H7 (cell line): ENCODE measurements around the gene DDX51. TPM values are rescaled to one million over a fixed set of nuclear protein-coding genes. Genes with fewer than 3 reads are reported as not detected.

Source experiments
- DNase-seq: peaks from one replicate; pipeline ENCODE4 v3.0.0; 2012
- H3K27me3 ChIP-seq: 2 replicates; pipeline ENCODE4 v1.6.0; 2011; ENCODE audit warnings: mild to moderate bottlenecking, low read length; ENCODE audit not compliant: control insufficient read depth, insufficient read depth
- H3K36me3 ChIP-seq: replicated peaks from 2 replicates; pipeline ENCODE4 v1.5.1; 2011; ENCODE audit warnings: low read length; ENCODE audit not compliant: control insufficient read depth, insufficient read depth
- H3K4me3 ChIP-seq: 2 replicates; pipeline ENCODE4 v1.5.1; 2011; ENCODE audit warnings: low read depth, mild to moderate bottlenecking, control low read depth, low read length, moderate library complexity; ENCODE audit not compliant: insufficient read depth
- total RNA-seq: library from RNA; depleted of rRNA; stranded (reverse); fragments of >200 nt; shearing (Covaris generic); gene quantifications from 2 replicates; pipeline ENCODE4 v1.2.3, GENCODE V29; 2014

The DDX51 gene
- total RNA-seq, 1 experiment from 2014 or later = 16.1 TPM

DNA sequence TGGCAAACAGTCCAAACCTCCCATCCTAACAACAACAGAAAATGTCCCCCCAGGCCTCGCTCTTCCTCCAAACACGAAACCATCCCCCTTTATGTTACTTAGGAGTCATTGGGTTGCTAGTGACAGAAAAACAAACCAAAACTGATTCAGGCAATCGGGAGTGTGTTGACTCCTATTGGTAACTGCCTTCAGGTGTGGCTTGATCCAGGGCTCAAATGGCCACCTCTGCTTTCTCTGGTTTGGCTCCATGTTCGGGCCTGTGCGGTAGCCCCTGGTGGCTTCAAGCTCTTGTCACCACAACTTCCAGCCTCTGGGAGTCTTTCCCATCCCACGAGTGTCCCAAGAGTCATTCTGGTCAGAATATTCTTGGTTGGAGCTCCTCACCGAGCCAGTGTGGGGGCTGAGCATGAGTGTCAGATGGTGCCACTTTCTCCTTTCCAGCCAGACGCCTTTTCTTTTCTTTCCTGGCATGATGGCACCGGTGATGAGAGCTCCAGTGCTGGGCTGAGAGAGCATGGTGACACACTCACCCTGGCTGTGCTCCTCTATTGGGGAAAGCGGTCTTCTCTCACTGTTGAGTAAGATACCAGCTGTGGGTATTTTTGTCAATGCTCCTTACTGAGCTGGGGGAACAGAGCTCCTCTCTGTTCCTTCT is 38.7 kb upstream of the DDX51 start:
- Histone ChIP-seq H3K27me3 (peaks cover 2% of the 10 kb centered on the region; the same call in 1 of the 2 replicates), H3K4me3 (no peak overlapping the region), H3K36me3 (no peaks in the 10 kb centered on the region)
- DNase-seq = no peak

DNA sequence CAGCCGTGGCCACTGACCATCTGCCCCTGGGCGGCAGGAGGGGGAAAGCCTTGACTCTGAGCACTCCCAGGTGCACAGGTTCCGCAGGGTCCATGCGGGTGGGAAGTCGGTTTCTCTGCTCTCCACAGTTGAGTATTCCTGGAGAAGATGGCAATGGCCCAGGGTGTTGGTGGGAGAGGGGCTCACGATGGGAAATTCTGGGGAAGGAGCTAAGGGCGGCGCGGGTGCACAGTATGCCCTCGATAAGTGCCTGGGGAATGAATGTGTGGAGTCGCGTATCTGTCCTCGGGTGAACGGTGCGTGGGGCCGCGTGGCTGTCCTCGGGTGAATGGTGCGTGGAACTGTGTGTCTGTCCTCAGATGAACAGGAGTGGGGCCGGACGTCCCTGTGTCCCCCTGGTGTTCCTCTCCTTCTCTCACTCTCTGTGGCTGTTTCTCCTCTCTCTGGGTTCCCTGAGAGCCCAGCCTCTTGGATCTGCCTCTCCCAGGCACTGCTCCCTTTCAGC is 38.1 kb upstream of the DDX51 start:
- H3K36me3 ChIP-seq = no peaks in the 10 kb centered on the region
- H3K4me3 ChIP-seq = no peak overlapping the region
- DNase-seq = no peak
- peaks cover 2% of the 10 kb centered on the region; the same call in 1 of the 2 replicates for H3K27me3 ChIP-seq

DNA sequence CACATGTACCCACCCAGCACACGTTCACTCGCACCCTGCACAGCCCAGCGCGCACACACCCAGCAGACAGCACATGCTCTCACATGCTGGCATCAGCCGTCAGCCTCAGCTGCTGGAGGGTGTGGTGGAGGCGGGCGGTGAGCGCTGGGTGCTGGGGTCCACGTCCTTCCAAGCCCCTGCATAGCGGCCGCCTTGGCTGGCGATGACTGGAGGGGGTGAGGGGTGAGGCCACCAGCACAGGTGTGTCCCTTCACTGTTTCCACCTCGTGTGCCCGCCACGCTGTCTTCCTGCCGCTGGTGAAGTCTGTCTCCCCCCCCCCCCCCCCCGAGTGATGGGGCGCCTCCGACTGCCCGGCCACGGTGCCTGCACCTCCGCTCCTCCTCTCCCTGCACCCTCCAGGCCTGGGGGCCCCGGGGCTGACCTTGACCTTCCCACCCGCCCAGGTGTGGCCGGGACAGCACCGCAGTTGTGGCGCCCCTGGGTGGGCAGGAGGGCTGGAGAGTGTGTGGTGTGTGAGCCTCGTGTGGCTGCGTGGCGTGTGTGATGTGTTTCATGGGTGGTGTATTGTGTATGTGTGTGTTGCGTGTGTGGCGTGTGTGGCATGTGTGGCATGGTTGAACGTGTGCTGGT is 37.6 kb upstream of the DDX51 start:
- Histone ChIP-seq H3K36me3 (no peaks in the 10 kb centered on the region), H3K4me3 (no peak overlapping the region), H3K27me3 (peaks cover 2% of the 10 kb centered on the region; the same call in 1 of the 2 replicates)
- no peak for DNase-seq

DNA sequence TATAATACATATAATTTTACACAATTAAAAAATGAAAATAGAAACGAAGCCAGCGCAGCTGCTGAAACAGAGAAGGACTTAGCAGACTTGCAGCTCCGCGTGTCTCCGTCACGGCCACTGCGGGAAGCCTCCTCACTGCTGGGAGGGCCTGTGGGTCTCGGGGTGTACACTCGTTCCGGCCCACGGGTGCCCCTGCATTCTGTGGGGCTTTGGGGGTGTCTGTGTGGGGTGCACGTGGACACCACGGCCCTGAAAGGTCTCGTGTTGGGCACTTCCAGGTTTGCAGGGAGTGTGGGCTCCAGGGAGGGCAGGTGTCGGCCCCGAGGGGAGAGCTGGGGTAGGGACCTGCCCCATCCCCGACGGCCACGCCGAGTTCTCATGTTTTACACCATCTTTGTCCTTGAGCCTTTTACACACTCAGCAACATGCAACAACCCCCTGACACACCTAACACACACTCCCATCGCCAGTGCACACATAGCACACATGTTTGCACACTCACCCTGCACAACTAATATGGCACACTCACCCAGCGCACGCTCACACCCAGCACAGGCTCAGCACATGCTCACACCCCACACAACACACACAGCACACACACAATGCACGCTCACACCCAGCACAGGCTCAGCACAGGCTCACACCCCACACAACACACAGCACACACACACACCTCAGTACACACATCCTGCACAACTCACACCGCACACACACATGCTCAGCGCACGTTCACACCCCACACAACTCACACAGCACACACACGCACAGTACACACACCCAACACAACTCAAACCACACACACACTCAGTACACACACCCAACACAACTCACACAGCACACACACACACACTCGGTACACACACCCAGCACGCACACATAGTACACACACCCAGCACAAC is 36.8 kb upstream of the DDX51 start:
- H3K36me3 ChIP-seq = no peaks in the 10 kb centered on the region
- H3K27me3 ChIP-seq = peaks cover 2% of the 10 kb centered on the region; the same call in 1 of the 2 replicates
- no peak overlapping the region for H3K4me3 ChIP-seq
- DNase-seq = no peak

DNA sequence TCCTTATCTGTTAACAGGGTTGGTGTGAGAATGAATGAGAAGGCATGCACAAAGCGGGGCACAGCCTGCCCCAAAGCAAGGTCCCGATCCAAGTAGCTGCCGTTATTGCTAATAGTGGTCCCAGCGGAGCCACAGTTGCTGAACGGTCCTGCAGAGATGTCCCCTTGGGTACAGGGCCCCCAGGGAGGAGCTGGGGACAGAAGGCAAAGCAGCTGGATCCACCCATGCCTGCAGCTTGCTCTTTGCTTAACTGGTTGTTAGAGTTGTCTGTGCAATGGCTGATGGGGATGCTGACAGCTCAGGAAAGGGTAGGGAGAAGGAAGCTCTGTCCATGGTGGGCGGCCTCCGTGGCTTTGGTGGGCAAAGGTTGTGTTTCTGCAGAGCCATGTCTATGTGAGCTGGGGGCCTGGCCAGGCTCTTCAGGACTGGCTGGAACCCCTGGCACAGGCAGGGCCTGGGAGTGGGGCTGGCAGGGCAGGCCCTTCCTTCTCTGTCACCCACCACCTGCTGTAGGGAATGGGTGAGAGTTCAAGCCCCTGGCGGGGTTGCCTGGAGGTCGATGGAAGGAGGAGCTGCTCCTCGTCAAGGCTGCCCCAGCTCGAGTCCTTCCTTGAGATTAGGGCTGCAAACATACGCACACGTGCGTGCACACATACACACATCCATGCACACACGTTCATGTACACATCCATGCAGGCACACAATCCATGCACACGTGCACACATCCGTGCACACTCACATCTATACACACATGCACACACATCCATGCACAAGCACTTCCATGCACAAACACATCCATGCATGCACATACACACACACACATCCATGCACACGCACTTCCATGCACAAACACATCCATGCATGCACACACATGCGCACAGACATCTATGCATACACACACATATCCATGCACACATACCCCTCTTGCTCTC is 35.6 kb upstream of the DDX51 start:
- Histone ChIP-seq H3K27me3 (peaks cover 2% of the 10 kb centered on the region; the same call in 1 of the 2 replicates), H3K4me3 (no peak overlapping the region), H3K36me3 (no peaks in the 10 kb centered on the region)
- no peak for DNase-seq

DNA sequence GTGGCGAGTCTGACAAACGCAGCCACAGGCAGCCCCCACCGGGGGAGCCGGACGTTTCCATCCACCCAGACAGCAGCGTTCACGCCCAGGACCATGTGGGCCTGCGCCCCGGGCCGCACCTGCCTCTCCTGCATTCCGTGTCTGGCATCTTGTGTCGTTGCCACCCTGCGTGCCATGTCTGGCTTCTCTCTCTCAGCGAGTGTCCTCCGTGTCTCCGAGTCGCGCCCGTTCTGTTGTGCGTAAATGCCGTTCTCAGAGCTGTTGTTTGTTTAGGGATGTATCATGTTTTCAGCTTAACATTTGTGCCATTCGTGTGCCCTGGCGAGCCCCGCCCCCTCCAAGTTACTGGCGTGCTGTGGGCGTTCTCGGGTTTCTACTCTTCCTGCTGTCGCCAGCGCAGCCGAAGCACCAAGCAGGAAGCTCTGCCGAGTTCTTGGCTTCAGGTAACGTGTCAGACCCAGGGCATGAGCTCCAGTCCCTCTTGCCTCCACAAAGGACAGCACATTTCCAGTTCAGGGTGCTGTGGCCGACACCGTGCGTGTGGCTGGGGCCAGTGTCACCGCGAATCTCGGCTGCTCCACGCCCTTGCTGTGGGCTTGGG is 34.8 kb upstream of the DDX51 start:
- peaks cover 2% of the 10 kb centered on the region; the same call in 1 of the 2 replicates for H3K27me3 ChIP-seq
- no peak for DNase-seq
- no peak overlapping the region for H3K4me3 ChIP-seq
- no peaks in the 10 kb centered on the region for H3K36me3 ChIP-seq

DNA sequence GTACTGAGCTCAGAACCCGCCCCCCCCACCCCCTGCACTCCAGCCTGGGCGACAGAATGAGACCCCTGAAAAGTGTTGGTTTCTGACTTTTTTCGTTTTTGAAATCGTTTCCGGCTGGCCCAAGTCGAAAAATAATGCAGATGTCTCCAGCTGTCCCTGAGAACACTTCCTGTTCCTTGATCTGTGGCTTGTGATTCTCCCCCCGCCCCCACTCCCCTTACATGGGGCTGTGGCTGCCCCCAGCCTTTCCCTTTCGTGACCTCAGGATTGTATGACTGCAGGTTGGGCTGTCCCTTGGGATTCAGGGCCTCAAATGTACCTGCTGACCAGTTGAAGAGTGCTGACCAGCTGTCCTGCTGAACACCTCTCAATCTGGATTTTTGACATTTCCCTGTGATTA is 34.2 kb upstream of the DDX51 start:
- H3K36me3 ChIP-seq = no peaks in the 10 kb centered on the region
- H3K27me3 ChIP-seq = peaks cover 2% of the 10 kb centered on the region; the same call in 1 of the 2 replicates
- DNase-seq = no peak
- no peak overlapping the region for H3K4me3 ChIP-seq

DNA sequence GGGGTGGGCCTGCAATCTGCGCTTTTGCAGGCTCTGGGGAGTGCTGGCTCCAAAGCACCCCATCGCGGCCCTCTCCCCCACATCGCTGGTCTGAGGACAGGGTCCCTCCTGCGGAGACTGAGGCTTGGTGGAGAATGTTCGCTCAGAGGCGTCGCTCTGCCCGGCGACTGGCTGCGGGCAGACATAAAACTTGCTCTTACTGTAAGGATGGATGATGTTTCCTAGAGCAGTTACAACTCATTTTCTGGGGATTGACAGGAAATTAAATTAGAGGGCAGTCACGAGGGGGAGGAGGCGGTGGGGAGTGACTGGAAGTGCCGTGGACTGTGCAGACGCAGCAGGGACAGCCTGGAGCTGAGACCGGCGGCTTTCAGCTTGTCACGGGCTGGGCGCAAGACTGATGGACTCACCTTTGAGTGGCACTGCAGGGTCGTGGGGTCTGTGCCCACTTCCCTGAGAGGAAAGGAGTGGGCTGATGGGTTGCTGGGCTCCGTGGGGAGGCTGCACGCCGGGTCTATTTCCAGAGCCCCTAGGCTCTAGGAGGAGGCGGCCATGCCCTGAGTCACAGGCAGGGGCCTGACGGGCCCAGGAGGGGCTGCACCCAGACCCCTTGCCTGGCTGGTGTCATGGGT is 32.9 kb upstream of the DDX51 start:
- H3K27me3 ChIP-seq = no peaks in the 10 kb centered on the region
- H3K4me3 ChIP-seq = no peak overlapping the region
- no peak for DNase-seq
- H3K36me3 ChIP-seq = no peaks in the 10 kb centered on the region

DNA sequence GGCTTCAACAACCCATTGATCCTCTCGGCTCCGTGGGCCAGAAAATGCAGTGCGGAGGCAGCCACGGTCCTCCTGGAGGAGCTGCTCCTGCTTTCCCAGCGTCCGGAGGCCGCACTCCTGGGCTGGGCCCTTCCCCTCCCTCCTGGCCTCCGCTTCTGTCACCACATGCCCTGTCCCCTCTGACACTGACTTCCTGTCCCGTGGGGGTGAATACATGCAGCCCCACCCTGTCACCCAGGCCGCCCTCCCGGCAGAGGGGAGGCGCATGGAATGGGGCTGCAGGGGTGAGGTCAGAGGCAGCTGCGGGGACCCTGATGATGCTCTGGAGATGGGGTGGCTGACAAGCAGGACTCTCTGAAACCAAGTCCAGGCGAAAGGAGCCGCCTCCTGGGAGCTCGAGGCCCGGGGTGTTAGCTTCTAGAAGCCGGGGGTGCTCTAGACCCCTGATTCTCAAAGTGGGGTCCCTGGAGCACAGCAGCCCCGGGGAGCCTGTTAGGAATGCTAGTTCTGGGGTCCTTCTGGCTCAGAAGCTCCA is 32.3 kb upstream of the DDX51 start:
- DNase-seq = no peak
- Histone ChIP-seq H3K4me3 (no peak overlapping the region), H3K36me3 (no peaks in the 10 kb centered on the region), H3K27me3 (no peaks in the 10 kb centered on the region)

DNA sequence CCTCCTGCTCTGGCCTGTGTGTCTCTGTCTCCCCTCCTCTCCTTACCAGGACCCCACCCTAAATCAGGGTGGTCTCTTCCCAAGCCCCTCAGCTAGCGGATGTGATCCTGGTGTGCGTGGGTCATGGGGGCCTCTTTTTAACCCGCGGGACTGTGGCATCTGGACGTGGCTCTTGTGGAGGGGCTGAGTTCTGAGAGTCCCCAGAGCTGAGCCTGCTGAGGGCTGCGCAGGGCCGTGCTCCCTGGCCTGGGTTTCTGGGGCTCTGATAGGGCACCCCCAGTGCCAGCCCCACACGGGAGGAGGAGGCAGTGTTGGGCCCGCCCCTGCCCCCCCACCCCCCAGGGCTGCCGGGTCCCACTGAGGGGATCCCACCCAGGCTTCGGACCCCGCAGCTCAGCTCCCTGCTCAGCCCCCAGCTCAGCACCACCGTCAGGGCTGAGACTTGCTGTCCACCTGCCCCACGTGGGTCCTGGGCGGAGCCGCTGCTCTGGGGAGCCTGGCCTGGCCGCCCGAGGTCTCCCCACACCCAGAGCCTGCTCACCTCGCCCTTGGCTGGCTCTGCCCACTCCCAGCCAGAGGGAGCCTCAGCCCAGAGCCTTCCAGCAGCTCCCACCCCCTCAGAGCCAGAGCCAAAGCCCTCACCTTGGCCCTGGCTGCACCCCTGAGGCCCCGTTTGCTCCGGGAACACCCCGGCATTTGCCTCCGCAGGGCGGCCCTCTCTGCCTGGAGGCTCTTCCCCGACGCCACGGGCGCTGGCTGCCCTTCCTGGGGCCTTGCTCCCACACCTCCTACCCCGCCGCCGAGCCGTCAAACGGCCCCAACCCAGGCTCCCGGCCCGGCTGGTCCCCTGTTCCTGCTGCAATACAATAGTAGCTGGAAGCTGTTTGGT is 31.6 kb upstream of the DDX51 start:
- Histone ChIP-seq H3K36me3 (no peaks in the 10 kb centered on the region), H3K4me3 (no peak overlapping the region), H3K27me3 (peaks cover 1% of the 10 kb centered on the region; the same call in 1 of the 2 replicates)
- no peak for DNase-seq

DNA sequence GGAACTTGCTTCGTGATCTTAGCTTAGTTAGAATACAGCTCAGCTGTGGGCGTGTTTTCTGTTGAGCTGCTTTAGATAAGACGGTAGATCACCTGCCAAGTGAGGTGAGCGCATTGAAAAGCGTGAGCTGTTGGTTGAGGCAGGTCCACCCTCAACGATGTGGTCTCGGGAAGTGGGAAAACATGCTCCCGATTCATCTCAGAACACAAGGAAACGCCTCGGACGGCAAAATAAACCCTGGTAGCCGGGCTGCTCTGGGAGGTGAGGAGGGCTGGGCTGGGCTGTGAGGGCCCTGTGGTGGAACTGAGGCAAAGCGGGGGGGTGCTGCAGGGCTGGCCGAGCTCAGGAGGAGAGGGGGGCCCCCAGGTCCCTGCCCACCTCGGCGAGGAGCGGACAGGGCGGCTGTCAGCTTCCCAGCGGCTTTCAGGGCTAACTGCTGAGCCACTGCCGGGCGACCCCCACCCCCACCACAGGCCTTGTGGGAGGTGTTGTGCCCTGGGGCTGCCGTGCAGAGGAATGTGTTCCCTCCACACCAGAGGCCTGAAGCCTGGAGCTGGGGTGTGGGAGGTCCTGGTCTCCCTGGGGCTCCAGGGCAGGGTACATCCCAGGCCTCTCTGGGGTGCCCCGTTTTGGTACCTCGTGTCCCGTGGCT is 30.8 kb upstream of the DDX51 start:
- H3K4me3 ChIP-seq = no peak overlapping the region
- H3K36me3 ChIP-seq = no peaks in the 10 kb centered on the region
- peaks cover 1% of the 10 kb centered on the region; the same call in 1 of the 2 replicates for H3K27me3 ChIP-seq
- no peak for DNase-seq
